Measurements from ENCODE around the gene MGAT4B.

DNA sequence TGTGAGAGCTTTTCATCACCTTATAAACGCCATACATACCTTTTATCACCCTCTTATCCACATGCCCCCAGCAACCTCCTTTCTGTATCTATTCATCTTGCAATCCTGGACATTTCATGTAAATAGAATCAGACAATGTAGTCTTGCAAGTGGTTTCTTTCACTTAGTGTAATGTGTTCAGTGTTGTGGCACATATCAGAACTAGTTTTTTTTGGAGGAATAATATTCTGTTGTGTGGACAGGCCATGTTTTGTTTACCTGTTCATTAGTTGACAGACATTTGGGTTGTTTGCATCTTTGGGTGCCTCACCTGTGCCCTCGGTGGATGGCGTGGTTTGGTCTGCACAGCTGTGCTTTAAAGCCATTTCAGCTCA is 15.4 kb upstream of the MGAT4B start:
- TF ChIP-seq, protein P1, sequence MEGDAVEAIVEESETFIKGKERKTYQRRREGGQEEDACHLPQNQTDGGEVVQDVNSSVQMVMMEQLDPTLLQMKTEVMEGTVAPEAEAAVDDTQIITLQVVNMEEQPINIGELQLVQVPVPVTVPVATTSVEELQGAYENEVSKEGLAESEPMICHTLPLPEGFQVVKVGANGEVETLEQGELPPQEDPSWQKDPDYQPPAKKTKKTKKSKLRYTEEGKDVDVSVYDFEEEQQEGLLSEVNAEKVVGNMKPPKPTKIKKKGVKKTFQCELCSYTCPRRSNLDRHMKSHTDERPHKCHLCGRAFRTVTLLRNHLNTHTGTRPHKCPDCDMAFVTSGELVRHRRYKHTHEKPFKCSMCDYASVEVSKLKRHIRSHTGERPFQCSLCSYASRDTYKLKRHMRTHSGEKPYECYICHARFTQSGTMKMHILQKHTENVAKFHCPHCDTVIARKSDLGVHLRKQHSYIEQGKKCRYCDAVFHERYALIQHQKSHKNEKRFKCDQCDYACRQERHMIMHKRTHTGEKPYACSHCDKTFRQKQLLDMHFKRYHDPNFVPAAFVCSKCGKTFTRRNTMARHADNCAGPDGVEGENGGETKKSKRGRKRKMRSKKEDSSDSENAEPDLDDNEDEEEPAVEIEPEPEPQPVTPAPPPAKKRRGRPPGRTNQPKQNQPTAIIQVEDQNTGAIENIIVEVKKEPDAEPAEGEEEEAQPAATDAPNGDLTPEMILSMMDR (optimal IDR thresholded peaks at IDR 0.05 in 1 of 3, IDR thresholded peaks at IDR 0.05 in 1 of 3, conservative IDR thresholded peaks at IDR 0.05 in 1 of 3; ENCODE audit: extremely low read depth in 1 of 3, insufficient read depth in 2 of 3, low read length in 3 of 3) = no peak
- no peak for TF ChIP-seq EZH2 (IDR thresholded peaks at IDR 0.05; ENCODE audit: low read length)

All from keratinocyte (primary cell).